Cardiac muscle cell (in vitro differentiated cells and primary cell): ENCODE results near the gene NF1. TPM values are rescaled to one million over a fixed set of nuclear protein-coding genes. Genes with fewer than 3 reads are reported as not detected.
"Not testable (repeated sequence)": the region's sequence is repeated elsewhere in the genome, so short reads cannot be mapped to it uniquely, and the experiment has no call there.

Experiments used
- DNase-seq, 2 donors: peaks; one replicate each; pipeline versions ENCODE4 v3.0.0 to v3.0.0-alpha.2; 2010 to 2017; ENCODE audit warnings: low read depth in 1 of 2, low spot score in 1 of 2
- H3K27ac ChIP-seq: fragments of 200-600 bp; sonication (generic); 2 replicates; pipeline ENCODE4 v1.5.1; 2016
- H3K27me3 ChIP-seq: fragments of 200-600 bp; sonication (generic); 2 replicates; pipeline ENCODE4 v1.6.0; 2016; ENCODE audit warnings: control low read depth
- H3K36me3 ChIP-seq: fragments of 200-600 bp; sonication (generic); 2 replicates; pipeline ENCODE4 v1.5.1; 2016; ENCODE audit warnings: control low read depth
- H3K4me1 ChIP-seq: fragments of 200-600 bp; sonication (generic); 2 replicates; pipeline ENCODE4 v1.8.1; 2017; ENCODE audit warnings: low read depth, mild to moderate bottlenecking, mixed run types
- H3K4me3 ChIP-seq: fragments of 200-600 bp; sonication (generic); 2 replicates; pipeline ENCODE4 v1.5.1; 2016; ENCODE audit warnings: mild to moderate bottlenecking
- H3K9me3 ChIP-seq: fragments of 200-600 bp; sonication (generic); 2 replicates; pipeline ENCODE4 v1.5.1; 2017; ENCODE audit warnings: low read depth, mild to moderate bottlenecking, control low read depth
- CTCF ChIP-seq: IDR thresholded peaks from 2 replicates; pipeline ENCODE4 v1.5.1; 2012; ENCODE audit warnings: low read depth, mild to moderate bottlenecking, low read length
- polyA plus RNA-seq: library from polyadenylated mRNA; unstranded; fragments of >200 nt; fragmentation: Nextera tagmentation; extraction: Ambion mirVana; gene quantifications from 2 replicates; pipeline ENCODE4 v1.2.1, GENCODE V29; 2016
- total RNA-seq: library from RNA; depleted of rRNA; stranded (reverse); fragments of >200 nt; gene quantifications from 2 replicates; pipeline ENCODE4 v1.2.3, GENCODE V29; 2016

Gene NF1
- total and polyA plus RNA-seq, 2 experiments from 2014 or later = 17.7 to 32.9 TPM

GRCh38 chr17:31260151-31260550 is 165.4 kb downstream of the NF1 start:
- Histone ChIP-seq H3K4me3 (no peak overlapping the region), H3K4me1 (no peaks in the 10 kb centered on the region), H3K27me3 (no peaks in the 10 kb centered on the region), H3K27ac (no peak overlapping the region), H3K9me3 (no peaks in the 10 kb centered on the region), H3K36me3 (peaks cover 24% of the 10 kb centered on the region)
- no peak for DNase-seq
- TF ChIP-seq CTCF = no peak

GRCh38 chr17:31261601-31262000 is 166.8 kb downstream of the NF1 start:
- peaks cover 36% of the 10 kb centered on the region for H3K36me3 ChIP-seq
- DNase-seq = no peak
- H3K4me3 ChIP-seq = no peak overlapping the region
- H3K27ac ChIP-seq = peak overlapping the region; percentile 1
- H3K4me1 ChIP-seq = no peaks in the 10 kb centered on the region
- H3K9me3 ChIP-seq = no peaks in the 10 kb centered on the region
- no peak for TF ChIP-seq CTCF
- H3K27me3 ChIP-seq = no peaks in the 10 kb centered on the region

GRCh38 chr17:31262923-31263322 is 168.1 kb downstream of the NF1 start:
- H3K27ac ChIP-seq, H3K4me1 ChIP-seq, H3K4me3 ChIP-seq, DNase-seq, H3K9me3 ChIP-seq, H3K27me3 ChIP-seq: not testable (repeated sequence)
- H3K36me3 ChIP-seq = peaks cover 38% of the 10 kb centered on the region

GRCh38 chr17:31266042-31266441 is 171.3 kb downstream of the NF1 start:
- H3K27ac ChIP-seq = no peak overlapping the region
- no peaks in the 10 kb centered on the region for H3K27me3 ChIP-seq
- H3K4me1 ChIP-seq = no peaks in the 10 kb centered on the region
- H3K9me3 ChIP-seq = no peaks in the 10 kb centered on the region
- no peak overlapping the region for H3K4me3 ChIP-seq
- no peak for DNase-seq
- H3K36me3 ChIP-seq = peaks cover 32% of the 10 kb centered on the region
- TF ChIP-seq CTCF = peak; percentile 24

DNA sequence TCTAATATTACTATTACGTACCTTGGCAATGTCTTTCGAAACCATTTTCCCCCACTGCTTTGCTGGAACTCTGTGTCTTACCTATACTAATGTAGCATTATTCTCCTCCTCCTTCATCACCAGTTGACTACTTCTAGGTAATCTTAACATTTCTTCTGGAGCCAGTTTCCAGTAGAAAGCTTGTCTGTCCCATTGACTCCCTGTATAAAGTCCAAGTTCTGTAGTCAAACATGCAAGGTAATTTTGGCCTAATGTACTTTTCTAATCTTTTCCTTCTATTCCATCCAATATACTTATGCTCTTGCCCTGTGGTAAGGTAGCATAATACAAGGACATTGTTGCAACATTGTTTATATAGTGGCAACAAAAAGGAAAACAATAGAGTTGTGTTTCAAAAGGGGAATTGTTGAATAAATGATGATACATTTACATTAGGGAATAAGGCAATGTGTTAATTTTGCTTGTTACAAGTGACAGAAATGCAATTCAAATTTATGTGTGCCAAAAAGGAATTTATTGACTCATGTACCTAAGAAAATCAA is 174.3 kb downstream of the NF1 start:
- Histone ChIP-seq H3K4me1 (no peaks in the 10 kb centered on the region), H3K27me3 (no peaks in the 10 kb centered on the region), H3K27ac (peak overlapping the region; percentile 84), H3K36me3 (peaks cover 31% of the 10 kb centered on the region), H3K4me3 (no peak overlapping the region), H3K9me3 (no peaks in the 10 kb centered on the region)
- no peak for TF ChIP-seq CTCF
- DNase-seq = peak in 1 of 2 donors; percentile 28

DNA sequence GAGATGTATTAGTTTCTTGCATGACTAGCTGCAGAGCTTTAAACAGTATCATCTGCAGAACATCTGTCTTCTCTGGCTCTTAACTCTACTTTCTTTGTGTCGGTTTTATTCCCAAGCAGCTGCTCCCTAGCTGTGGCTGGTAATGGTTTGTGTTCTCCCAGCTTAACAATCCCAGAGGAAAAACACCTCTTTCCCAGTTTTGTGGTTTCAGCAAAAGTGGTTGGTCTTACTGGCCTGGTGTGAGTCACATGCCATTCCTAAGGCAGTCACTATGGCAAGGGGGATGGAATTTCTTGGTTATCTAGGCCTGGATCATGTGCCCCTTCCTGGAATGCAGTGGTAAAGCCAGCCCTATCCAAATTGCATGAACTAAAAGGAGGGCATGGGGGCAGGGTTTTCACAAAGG is 174.8 kb downstream of the NF1 start:
- Histone ChIP-seq H3K27ac (peak overlapping the region; percentile 84), H3K4me1 (no peaks in the 10 kb centered on the region), H3K9me3 (no peaks in the 10 kb centered on the region), H3K4me3 (no peak overlapping the region), H3K36me3 (peaks cover 31% of the 10 kb centered on the region), H3K27me3 (no peaks in the 10 kb centered on the region)
- no peak for TF ChIP-seq CTCF
- peak; percentile 59 to 97 for DNase-seq
